ENCODE results near the gene IDH1. TPM values are rescaled to one million over a fixed set of nuclear protein-coding genes. Genes with fewer than 3 reads are reported as not detected.

IDH1 gene
- polyA plus RNA-seq, 2 of the 4 experiments (the other 2 are of a cell fraction) = 180 to 346 TPM

- no peak for TF ChIP-seq ATOH8 (CRISPR knock-in tag; IDR thresholded peaks at IDR 0.05; ENCODE audit: low read depth)
- no peak for TF ChIP-seq ZFP36 (IDR thresholded peaks at IDR 0.05; ENCODE audit: borderline replicate concordance, partially characterized antibody)
- TF ChIP-seq NPAS2 (CRISPR knock-in tag; IDR thresholded peaks at IDR 0.05; ENCODE audit: borderline replicate concordance) = no peak
- TF ChIP-seq HOXB5 (CRISPR knock-in tag; IDR thresholded peaks at IDR 0.05) = no peak
- no peak for TF ChIP-seq BHLHE40 (IDR thresholded peaks at IDR 0.05; ENCODE audit: low read depth, low read length)
- TF ChIP-seq, protein P1, sequence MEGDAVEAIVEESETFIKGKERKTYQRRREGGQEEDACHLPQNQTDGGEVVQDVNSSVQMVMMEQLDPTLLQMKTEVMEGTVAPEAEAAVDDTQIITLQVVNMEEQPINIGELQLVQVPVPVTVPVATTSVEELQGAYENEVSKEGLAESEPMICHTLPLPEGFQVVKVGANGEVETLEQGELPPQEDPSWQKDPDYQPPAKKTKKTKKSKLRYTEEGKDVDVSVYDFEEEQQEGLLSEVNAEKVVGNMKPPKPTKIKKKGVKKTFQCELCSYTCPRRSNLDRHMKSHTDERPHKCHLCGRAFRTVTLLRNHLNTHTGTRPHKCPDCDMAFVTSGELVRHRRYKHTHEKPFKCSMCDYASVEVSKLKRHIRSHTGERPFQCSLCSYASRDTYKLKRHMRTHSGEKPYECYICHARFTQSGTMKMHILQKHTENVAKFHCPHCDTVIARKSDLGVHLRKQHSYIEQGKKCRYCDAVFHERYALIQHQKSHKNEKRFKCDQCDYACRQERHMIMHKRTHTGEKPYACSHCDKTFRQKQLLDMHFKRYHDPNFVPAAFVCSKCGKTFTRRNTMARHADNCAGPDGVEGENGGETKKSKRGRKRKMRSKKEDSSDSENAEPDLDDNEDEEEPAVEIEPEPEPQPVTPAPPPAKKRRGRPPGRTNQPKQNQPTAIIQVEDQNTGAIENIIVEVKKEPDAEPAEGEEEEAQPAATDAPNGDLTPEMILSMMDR (IDR thresholded peaks at IDR 0.05) = no peak
- no peak for TF ChIP-seq ZSCAN20 (CRISPR knock-in tag; IDR thresholded peaks at IDR 0.05)
- TF ChIP-seq JUN (IDR thresholded peaks at IDR 0.05) = no peak
- TF ChIP-seq EHF (CRISPR knock-in tag; IDR thresholded peaks at IDR 0.05) = no peak
- no peak for TF ChIP-seq FOXS1 (CRISPR knock-in tag; IDR thresholded peaks at IDR 0.05)
- TF ChIP-seq HOXB13 (CRISPR knock-in tag; IDR thresholded peaks at IDR 0.05; ENCODE audit: low read depth) = no peak
- TF ChIP-seq CBX8 (IDR thresholded peaks at IDR 0.05) = no peak
- TF ChIP-seq NR3C1 (IDR thresholded peaks at IDR 0.05) = no peak
- TF ChIP-seq RCOR1 (IDR thresholded peaks at IDR 0.05; ENCODE audit: low read depth, low read length) = no peak
- TF ChIP-seq EHMT2 (IDR thresholded peaks at IDR 0.05; ENCODE audit: low read depth) = no peak
- TF ChIP-seq ZNF302 (CRISPR knock-in tag; IDR thresholded peaks at IDR 0.05) = no peak
- TF ChIP-seq BCL3 (IDR thresholded peaks at IDR 0.05) = no peak
- TF ChIP-seq KDM1A (IDR thresholded peaks at IDR 0.05; ENCODE audit: low read depth) = no peak
- TF ChIP-seq POLR2AphosphoS2 (conservative IDR thresholded peaks at IDR 0.05; ENCODE audit: low read length) = no peak
- CTCF ChIA-PET = interaction anchor here (0.7 to 2.7 kb wide), 4 partner anchors 14 to 124 kb away, joined by 3 to 11 read pairs (median 4); no protein-coding TSS in a partner anchor
- WGBS (ENCODE audit: missing lambda C conversion rate) = 92% methylated on average over 3 of the region's 3 CpGs
- H3K27ac ChIP-seq = no peak overlapping the region
- H3K4me1 ChIP-seq = peaks cover 39% of the 10 kb centered on the region
- ATAC-seq = no peak
- no peak for DNase-seq (ENCODE audit: low read depth in 1 of 2, low spot score in 1 of 2)
- FAIRE-seq = no peak
- no peaks in the 10 kb centered on the region for H3K9me3 ChIP-seq
- H3K4me3 ChIP-seq = no peak overlapping the region
- POLR2A ChIA-PET = no interaction called here
- no peak overlapping the region for H3K4me2 ChIP-seq
These were observed 6.3 kb downstream of the IDH1 start for GRCh38 chr2:208248601-208249000.

- ChIA-PET CTCF (interaction anchor here (0.6 to 0.7 kb wide), 2 partner anchors 11 to 61 kb away, joined by 3 to 5 read pairs; no protein-coding TSS in a partner anchor), POLR2A (interaction anchor here (1.4 kb wide), 1 partner anchor 9 kb away, joined by 5 read pairs; the partner anchor contains the start of gene IDH1)
- Histone ChIP-seq H3K9me3 (no peaks in the 10 kb centered on the region), H3K4me2 (no peak overlapping the region), H3K27ac (0 out of 6 replicates have a peak overlapping the region, but pooled peaks of 1 of the 2 experiments have one; percentile 16), H3K4me3 (no peak overlapping the region), H3K4me1 (peaks cover 12% of the 10 kb centered on the region)
- ATAC-seq = no peak
- no peak for DNase-seq (ENCODE audit: low read depth in 1 of 2, low spot score in 1 of 2)
- 95% methylated on average over 3 of the region's 3 CpGs for WGBS (ENCODE audit: missing lambda C conversion rate)
- no peak for FAIRE-seq
- TF ChIP-seq GATA3 (IDR thresholded peaks at IDR 0.05; ENCODE audit: borderline replicate concordance) (no peak), HOXB5 (CRISPR knock-in tag; IDR thresholded peaks at IDR 0.05) (no peak), MAFK (IDR thresholded peaks at IDR 0.05; ENCODE audit: partially characterized antibody) (peak; percentile 52)
- TF ChIP-seq, protein P1 (IDR thresholded peaks at IDR 0.05) = no peak
These were observed 9.1 kb downstream of the IDH1 start for GRCh38 chr2:208245746-208246145.
